Activated T-helper 1 cell treated with anti-CD3 and anti-CD28 coated beads, Interleukin-12 subunit alpha, Interleukin-12 subunit beta, Interleukin-2, Interleukin-4 antibody, amounts not matched to agents 30 ng/mL and 10 ng/mL and 1 ng/mL, durations not matched to agents 14 hours and 24 hours and 36 hours (primary cell): ENCODE data around the gene CTDSP2. TPM values are rescaled to one million over a fixed set of nuclear protein-coding genes. Genes with fewer than 3 reads are reported as not detected.

ENCODE experiments used
- DNase-seq: peaks from one replicate; pipeline ENCODE4 v3.0.0; 2021; ENCODE audit warnings: low spot score
- H3K27ac Mint-ChIP-seq: one replicate; pipeline ENCODE4 v1.8.0; 2021; ENCODE audit warnings: mild to moderate bottlenecking, mixed read lengths
- H3K27me3 Mint-ChIP-seq: one replicate; pipeline ENCODE4 v1.8.0; 2022; ENCODE audit warnings: mild to moderate bottlenecking, moderate library complexity, mixed read lengths; ENCODE audit not compliant: insufficient read depth
- H3K36me3 Mint-ChIP-seq: one replicate; pipeline ENCODE4 v1.8.0; 2021; ENCODE audit warnings: low read depth, mixed read lengths
- H3K4me1 Mint-ChIP-seq: one replicate; pipeline ENCODE4 v1.8.0; 2021; ENCODE audit warnings: low read depth, mixed read lengths
- H3K4me3 Mint-ChIP-seq: one replicate; pipeline ENCODE4 v1.8.0; 2021; ENCODE audit warnings: mild to moderate bottlenecking, moderate library complexity, mixed read lengths
- H3K9me3 Mint-ChIP-seq: one replicate; pipeline ENCODE4 v1.8.0; 2021; ENCODE audit warnings: mixed read lengths
- intact Hi-C: fragments of 100-400 bp; cut with micrococcal nuclease; formaldehyde crosslinking; loops from one replicate; pipeline ENCODE4 v1.15.1; 2024
- total RNA-seq: library from RNA; stranded (reverse); gene quantifications from 2 replicates; pipeline ENCODE4 v1.2.3, GENCODE V29; 2022

The CTDSP2 gene, protein sequence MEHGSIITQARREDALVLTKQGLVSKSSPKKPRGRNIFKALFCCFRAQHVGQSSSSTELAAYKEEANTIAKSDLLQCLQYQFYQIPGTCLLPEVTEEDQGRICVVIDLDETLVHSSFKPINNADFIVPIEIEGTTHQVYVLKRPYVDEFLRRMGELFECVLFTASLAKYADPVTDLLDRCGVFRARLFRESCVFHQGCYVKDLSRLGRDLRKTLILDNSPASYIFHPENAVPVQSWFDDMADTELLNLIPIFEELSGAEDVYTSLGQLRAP
- total RNA-seq = 96.5 and 99.6 TPM in 2 replicates

DNA sequence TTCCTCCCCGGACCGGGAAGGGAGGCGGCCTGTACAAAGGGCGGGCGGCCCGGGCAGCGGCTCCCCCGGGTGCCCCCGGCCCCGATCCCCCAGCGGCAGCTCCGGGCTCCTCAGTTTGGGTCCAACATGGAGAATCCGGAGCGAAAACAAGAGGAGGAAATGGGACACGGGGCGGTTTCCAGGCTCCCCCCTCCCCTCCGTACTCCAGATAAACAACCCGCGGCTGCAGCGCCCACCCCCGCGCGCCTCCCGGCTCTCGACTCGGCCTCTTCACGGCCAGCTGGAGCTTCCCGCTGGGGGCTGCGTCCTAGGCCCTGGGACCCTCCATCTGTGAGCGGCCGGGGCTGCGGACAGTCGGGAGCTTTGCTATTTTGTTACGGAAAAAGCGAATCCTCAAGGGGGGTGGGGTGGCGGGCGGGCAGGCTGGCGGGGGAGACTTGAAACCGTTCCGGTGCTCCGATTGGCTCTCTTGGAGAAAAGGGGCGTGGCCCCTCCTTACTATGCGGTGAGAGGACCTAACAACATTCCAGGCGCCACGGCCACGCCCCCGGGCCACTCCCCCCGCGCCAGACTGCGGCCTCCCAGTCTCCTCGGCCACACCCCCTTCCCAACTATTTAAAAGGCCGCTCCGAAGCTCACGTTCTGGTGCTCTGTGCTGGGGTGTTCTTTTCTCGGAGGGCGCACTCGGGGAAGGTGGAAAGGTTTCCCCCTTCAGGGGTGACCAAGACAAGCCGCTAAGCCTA is at the start of gene CTDSP2:
CTDSP2 (minus strand) TSS at position 153 of the 743 bp plus-strand sequence. CDS start 294 bp downstream, outside the sequence.
- Mint-ChIP-seq H3K4me1 (peaks cover 43% of the 10 kb centered on the region), H3K36me3 (peaks cover 9% of the 10 kb centered on the region), H3K27me3 (peaks cover 18% of the 10 kb centered on the region), H3K9me3 (no peaks in the 10 kb centered on the region), H3K27ac (peak within 1 kb of the TSS; percentile 68), H3K4me3 (peak within 1 kb of the TSS; percentile 85)
- DNase-seq = peak; percentile 85
- intact Hi-C loops = loop anchor here (1.0 to 5.0 kb wide), 11 partner anchors 8 to 369 kb away; partner anchors contain the start of genes ARHGAP9, ATP23, CDK4 and DDIT3

DNA sequence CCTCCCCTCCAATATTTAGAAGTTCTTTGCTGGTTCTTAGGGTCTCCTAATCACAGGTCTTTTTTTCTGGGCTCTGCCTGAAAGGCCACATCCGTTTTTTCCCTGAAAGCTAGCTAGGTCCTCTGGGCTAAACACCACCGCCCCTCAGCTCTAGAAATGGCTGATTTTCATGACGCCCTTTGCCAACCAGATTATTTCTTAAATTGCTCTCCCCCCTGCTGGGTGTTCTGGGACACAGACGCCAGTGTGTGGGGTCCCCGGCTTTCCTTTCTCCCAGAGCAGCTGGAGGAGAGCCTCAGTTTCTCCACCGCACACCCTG is 49.5 kb upstream of the CTDSP2 start:
- peak overlapping the region; percentile 15 for H3K27ac Mint-ChIP-seq
- no peaks in the 10 kb centered on the region for H3K36me3 Mint-ChIP-seq
- H3K27me3 Mint-ChIP-seq = peaks cover 2% of the 10 kb centered on the region
- no peak for DNase-seq
- peak overlapping the region; percentile 62 for H3K4me3 Mint-ChIP-seq
- intact Hi-C loops = no loop called here
- H3K4me1 Mint-ChIP-seq = peaks cover 64% of the 10 kb centered on the region
- no peaks in the 10 kb centered on the region for H3K9me3 Mint-ChIP-seq

DNA sequence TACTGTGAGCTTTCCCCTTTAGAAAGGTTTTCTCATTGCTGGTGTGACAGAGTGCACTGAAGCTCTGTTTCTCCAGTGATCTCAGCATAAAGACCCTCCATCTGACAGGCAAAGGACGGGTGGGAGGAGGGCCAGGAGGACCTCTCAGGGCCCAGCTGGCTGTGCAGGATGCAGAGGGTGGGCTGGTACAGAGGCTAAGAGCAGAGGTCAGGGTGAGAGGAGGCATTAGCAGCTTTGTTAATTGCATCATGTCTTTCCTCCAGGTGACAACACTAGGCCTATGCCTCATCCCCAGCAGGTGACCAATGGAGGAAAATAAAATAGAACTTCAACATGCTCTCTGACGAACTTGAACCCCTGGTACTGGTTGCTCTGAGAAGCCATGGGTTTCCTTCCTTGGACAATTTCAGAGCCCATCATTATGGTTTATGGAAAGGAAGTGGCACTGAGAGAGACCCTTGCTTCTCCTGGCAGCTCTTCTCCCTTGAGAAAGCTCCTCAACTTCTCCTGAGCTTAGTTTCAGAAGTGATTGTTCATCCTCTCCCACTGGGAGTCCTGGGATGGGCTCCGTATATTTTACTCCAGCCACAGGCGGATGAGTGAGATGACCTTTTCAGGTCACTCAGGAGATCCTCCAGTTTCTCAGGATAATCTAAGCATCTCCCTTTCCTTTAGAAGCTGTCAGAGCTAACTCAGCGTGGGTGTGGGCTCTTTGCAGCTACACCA is 49.0 kb upstream of the CTDSP2 start:
- H3K36me3 Mint-ChIP-seq = no peaks in the 10 kb centered on the region
- intact Hi-C loops = no loop called here
- H3K4me1 Mint-ChIP-seq = peaks cover 62% of the 10 kb centered on the region
- no peak for DNase-seq
- peak overlapping the region; percentile 15 for H3K27ac Mint-ChIP-seq
- no peaks in the 10 kb centered on the region for H3K9me3 Mint-ChIP-seq
- peak overlapping the region; percentile 62 for H3K4me3 Mint-ChIP-seq
- peaks cover 2% of the 10 kb centered on the region for H3K27me3 Mint-ChIP-seq

DNA sequence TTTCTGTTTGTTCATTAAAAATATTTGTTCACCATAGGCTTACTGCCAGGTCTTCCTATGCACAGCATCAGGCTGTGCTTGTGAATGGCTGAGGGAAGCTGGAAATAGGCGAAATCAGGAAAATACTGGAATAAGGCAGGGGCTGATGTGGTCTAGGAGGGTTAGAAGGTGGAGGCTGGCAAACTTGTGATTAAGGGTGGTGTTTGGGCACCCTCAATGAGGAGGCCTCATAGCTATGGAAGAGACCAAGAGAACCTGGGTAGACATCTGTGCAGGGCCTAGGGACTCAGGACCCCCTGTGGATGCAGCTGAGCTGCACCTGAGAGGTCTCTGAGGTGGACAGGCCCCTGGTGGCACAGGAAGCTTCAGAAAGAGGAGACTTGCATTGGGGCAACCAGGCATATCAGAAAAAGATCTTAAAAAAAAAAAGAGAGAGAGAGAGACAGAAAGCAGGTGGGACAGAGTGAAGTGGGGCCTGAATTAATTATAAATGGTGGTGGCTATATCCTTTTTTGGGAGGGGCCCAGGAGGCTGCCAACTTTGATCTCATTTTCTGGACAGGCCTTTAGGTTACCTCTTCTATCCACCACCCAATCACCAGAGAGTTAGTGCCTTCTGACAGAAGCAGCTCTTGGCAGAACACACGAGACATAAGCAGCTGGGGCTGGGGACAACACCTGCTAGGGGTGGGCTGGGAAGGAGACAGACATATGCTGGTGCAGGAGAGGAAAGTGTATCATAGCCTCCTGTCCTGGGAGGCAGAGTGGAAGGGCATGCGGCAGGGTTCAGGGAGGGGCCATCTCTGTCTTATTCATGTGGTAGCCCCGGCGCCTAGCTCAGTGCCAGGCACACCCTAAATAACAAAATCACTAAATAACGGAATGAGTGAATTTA is 48.1 kb upstream of the CTDSP2 start:
- H3K27me3 Mint-ChIP-seq = peaks cover 2% of the 10 kb centered on the region
- H3K36me3 Mint-ChIP-seq = no peaks in the 10 kb centered on the region
- H3K4me3 Mint-ChIP-seq = no peak overlapping the region
- H3K4me1 Mint-ChIP-seq = peaks cover 60% of the 10 kb centered on the region
- intact Hi-C loops = no loop called here
- DNase-seq = no peak
- no peaks in the 10 kb centered on the region for H3K9me3 Mint-ChIP-seq
- peak overlapping the region; percentile 7 for H3K27ac Mint-ChIP-seq

DNA sequence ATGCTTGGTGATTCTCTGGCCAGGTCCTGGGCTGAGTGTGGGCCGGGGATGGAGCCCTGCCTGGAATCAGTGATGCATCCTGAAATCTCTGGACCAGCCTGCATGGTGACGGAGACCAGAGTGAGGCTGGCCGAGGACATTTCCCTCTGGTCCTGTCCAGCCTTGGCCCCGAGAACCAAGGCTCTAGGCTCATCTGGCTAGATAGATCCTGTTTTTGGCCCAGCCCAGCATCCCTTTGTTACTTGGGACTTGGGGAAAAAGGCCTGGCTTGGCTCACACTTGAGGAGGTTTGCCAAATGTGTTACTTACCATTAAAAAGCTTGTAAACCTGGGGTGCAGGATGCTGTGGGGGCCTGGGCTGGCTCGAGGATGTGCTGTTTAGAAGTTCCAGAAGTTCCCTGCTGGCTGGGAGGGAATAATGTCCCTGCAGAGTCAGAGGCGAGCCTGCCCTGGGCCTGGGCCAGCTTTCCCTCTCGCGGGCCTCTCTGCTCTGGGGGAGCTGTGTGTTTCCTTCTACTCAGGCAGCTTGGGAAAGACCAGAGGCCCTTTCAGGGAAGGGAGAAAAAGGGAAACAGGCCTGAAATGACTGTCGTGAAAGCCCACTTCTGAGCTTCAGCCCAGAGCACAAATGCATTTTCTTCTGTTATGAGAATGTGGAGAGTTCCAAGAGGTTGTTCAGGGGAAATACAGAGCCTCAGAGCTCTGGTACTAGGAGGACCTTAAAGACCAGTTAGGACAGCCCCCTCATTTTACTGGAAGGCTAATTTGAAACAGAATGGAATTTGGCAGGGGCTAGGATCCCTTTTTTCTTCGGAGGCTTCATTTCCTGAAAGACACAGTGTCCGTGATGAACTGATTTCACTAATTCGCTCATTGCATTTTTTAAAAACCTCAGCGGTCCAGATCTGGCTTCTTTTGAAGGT is 47.2 kb upstream of the CTDSP2 start:
- DNase-seq = no peak
- H3K27me3 Mint-ChIP-seq = peaks cover 2% of the 10 kb centered on the region
- peaks cover 54% of the 10 kb centered on the region for H3K4me1 Mint-ChIP-seq
- no peaks in the 10 kb centered on the region for H3K36me3 Mint-ChIP-seq
- H3K9me3 Mint-ChIP-seq = no peaks in the 10 kb centered on the region
- intact Hi-C loops = no loop called here
- H3K27ac Mint-ChIP-seq = no peak overlapping the region
- H3K4me3 Mint-ChIP-seq = no peak overlapping the region

DNA sequence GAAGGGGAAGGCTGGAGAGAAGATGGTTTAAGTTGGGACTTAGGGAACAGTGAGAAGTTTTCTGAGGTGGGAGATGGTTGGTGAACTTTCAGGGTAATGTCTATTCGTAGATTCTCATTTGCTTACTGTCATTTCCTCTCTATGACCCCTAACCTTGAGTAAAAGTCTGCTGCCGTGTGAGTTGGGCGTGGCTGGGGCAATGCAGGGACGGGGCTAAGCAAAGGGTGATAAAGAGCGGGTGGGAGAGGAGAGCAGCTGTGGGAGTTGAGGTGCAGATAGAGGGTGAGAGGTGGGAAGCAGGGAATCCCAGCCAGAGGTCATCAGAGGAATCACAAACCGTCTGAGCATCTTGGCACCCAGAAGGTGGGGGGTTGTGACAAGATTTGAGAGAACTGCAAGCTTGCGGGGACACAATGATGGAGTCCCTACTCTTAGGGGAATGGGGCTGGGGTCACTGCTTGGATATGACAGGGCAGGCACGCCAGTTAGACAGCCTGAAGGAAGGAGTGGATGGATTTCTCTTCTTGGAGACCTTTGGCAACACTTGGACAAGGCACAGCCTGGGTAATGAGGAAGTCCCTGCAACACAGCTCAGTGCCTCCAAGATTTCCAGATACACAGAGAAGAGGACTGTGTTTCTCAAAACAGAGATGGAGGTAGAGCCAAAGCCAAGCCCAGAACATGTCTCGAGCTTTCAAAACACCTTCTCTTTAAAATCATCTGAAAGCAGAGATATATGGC is 45.9 kb upstream of the CTDSP2 start:
- Mint-ChIP-seq H3K9me3 (no peaks in the 10 kb centered on the region), H3K4me1 (peaks cover 51% of the 10 kb centered on the region), H3K36me3 (no peaks in the 10 kb centered on the region), H3K27ac (no peak overlapping the region), H3K4me3 (no peak overlapping the region), H3K27me3 (peaks cover 2% of the 10 kb centered on the region)
- no peak for DNase-seq
- intact Hi-C loops = no loop called here

DNA sequence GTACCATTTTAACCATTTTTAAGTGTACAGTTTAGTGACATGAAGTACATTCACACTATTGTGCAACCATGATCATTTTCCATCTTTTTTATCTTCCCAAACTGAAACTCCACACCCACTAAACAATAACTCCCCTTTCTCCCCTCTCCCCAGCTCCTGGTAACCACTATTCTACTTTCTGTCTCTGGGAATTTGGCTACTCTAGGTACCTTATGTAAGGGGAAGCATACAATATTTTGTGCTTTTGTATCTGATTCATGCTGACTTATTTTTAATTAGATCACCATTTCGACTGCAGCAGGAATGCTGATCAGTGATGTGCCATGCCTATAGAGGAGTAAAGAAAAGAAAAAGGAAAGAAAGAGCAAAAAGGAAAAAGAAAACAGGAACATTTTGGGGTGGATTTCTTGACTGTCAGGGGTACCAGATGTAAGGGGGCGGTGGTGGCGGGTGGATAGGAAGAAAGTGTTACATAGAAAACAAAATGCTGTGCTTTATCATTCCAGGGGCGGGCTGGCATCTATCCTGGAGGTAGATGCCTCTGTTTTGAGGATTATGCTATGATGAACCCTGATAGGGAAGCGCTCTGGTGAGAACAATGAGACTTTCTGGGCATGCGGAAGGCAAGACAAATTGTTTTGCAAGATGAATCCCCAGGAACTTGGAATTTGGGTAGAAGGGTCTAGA is 45.2 kb upstream of the CTDSP2 start:
- Mint-ChIP-seq H3K27ac (no peak overlapping the region), H3K4me3 (no peak overlapping the region), H3K4me1 (peaks cover 47% of the 10 kb centered on the region), H3K27me3 (peaks cover 2% of the 10 kb centered on the region), H3K9me3 (no peaks in the 10 kb centered on the region), H3K36me3 (peaks cover under 1% of the 10 kb centered on the region)
- DNase-seq = no peak
- intact Hi-C loops = no loop called here

DNA sequence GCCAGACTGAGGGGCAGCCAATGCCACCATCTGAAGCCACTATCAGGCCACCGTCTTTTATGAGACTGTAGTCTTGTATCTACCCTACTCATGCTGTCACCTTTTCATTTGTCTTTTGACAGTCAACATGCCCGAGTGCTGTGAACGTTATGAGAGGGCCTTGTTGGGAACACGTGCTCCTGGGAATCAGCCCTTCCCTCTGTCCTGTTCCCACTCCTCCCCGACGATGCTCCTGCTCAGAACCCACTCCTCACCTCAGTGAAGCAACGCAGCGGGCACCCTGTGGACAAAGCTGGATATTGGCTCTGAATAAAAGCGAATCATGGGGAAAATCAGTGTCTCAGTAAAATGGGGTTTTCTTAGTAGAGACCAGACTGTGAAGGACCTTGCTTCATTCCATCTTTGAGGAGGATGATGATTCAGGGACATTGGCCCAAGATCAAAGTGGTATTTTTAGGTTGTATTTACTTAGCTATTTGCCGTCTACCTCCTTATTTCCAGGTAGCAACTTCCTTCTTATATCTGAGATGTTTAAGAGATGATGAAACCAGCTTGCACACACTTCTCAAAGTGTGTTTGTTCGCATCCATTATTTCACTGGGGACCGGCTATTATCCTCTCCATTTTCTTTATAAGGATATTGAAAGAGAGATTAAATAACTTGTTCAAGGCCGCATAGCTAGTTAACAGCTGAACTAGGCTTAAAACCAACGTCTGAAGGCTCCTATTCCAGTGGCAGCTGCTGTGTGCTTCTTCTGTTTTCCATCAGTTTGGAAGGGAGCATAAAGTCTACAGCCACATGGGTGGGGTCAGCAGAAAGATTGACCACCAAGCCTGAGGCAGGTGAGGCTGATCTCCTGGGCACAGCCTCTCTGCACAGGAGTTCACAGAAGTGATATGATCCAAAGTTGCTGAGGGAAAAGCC is 43.9 kb upstream of the CTDSP2 start:
- intact Hi-C loops = no loop called here

DNA sequence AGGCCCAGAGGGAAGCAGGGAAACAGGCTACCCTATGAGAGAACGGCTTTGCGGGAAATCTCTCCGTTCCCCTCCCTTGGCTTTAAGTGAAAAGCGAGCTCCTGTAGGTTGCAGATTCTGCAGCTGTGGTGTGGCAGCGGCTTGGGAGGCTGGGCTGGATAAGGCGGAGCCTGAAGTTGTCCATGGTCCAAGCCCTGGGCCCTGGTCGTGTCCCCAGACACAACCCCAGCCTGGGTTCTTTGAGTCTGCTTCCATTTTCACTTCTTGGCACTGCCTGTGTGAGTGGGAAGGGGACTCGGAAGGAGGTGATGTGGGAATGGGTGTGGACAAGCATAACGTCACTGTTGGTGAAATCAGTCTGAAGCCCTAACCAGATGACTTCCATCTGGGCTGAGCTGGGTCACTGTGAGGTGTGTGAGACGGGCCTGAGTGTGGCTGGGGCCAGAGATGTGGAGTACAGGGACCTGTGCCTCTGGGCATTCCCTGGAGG is 43.0 kb upstream of the CTDSP2 start:
- no peak overlapping the region for H3K27ac Mint-ChIP-seq
- peaks cover 31% of the 10 kb centered on the region for H3K4me1 Mint-ChIP-seq
- H3K4me3 Mint-ChIP-seq = no peak overlapping the region
- intact Hi-C loops = no loop called here
- peaks cover 2% of the 10 kb centered on the region for H3K36me3 Mint-ChIP-seq
- peaks cover 2% of the 10 kb centered on the region for H3K27me3 Mint-ChIP-seq
- DNase-seq = no peak
- H3K9me3 Mint-ChIP-seq = no peaks in the 10 kb centered on the region

More for the DNA sequence above, 43.9 kb upstream of the CTDSP2 start:
- no peak overlapping the region for H3K27ac Mint-ChIP-seq
- H3K27me3 Mint-ChIP-seq = peaks cover 2% of the 10 kb centered on the region
- H3K4me1 Mint-ChIP-seq = peaks cover 40% of the 10 kb centered on the region
- no peak overlapping the region for H3K4me3 Mint-ChIP-seq
- H3K9me3 Mint-ChIP-seq = no peaks in the 10 kb centered on the region
- H3K36me3 Mint-ChIP-seq = peaks cover 2% of the 10 kb centered on the region
- no peak for DNase-seq
